IMR-90 (cell line): Measurements from ENCODE around the gene ABCB6. TPM values are rescaled to one million over a fixed set of nuclear protein-coding genes. Genes with fewer than 3 reads are reported as not detected.

Experiments
- ATAC-seq: fragments of 200-7000 bp; cut with Tn5 transposase; 2 replicates; pipeline ENCODE4 v1.9.1; 2020; ENCODE audit warnings: low read depth, mild to moderate bottlenecking, moderate library complexity
- BruUV-seq: library from RNA; stranded (reverse); fragments of 400-500 nt; replicated peaks from 2 replicates; lab custom pipeline; 2021; lab: Mats Ljungman, UMichigan
- CTCF ChIA-PET: fragments of 300-600 bp; formaldehyde crosslinking; extraction: SDS; loops from one replicate; lab custom pipeline; 2021; ENCODE audit warnings: antibody characterized with exemption; lab: Yijun Ruan, JAX
- POLR2A ChIA-PET: fragments of 300-600 bp; sonication (Branson Sonifier 250); formaldehyde crosslinking; loops from one replicate; lab custom pipeline; 2022; ENCODE audit warnings: antibody characterized with exemption; ENCODE audit not compliant: unreplicated experiment; lab: Charles Lee
- DNase-seq: peaks from one replicate; pipeline ENCODE4 v3.0.0; 2013
- H2AFZ ChIP-seq: replicated peaks from 2 replicates; pipeline ENCODE3; 2013; ENCODE audit warnings: low read length, mild to moderate bottlenecking; ENCODE audit not compliant: poor library complexity
- H2AK5ac ChIP-seq: 2 replicates; pipeline ENCODE4 v1.6.1; 2013; ENCODE audit warnings: low read depth, low read length, inconsistent platforms
- H2AK9ac ChIP-seq: replicated peaks from 2 replicates; pipeline ENCODE3; 2013; ENCODE audit warnings: mild to moderate bottlenecking, low read depth, low read length, moderate library complexity; ENCODE audit not compliant: poor library complexity
- H2BK120ac ChIP-seq: 2 replicates; pipeline ENCODE4 v1.6.1; 2013; ENCODE audit warnings: low read depth, low read length, inconsistent platforms
- H2BK15ac ChIP-seq: 3 replicates; pipeline ENCODE4 v1.6.1; 2013; ENCODE audit warnings: low read depth, low read length, inconsistent platforms
- H2BK20ac ChIP-seq: 2 replicates; pipeline ENCODE4 v1.6.1; 2013; ENCODE audit warnings: low read depth, mild to moderate bottlenecking, inconsistent platforms, low read length, moderate library complexity
- H2BK5ac ChIP-seq: 2 replicates; pipeline ENCODE4 v1.6.1; 2013; ENCODE audit warnings: mild to moderate bottlenecking, low read depth, low read length, inconsistent platforms; ENCODE audit not compliant: poor library complexity, severe bottlenecking
- H3K14ac ChIP-seq: replicated peaks from 2 replicates; pipeline ENCODE4 v1.6.1; 2013; ENCODE audit warnings: low read depth, low read length, inconsistent platforms
- H3K18ac ChIP-seq: 2 replicates; pipeline ENCODE4 v1.6.1; 2013; ENCODE audit warnings: low read depth, low read length, control low read depth
- H3K23ac ChIP-seq: 2 replicates; pipeline ENCODE4 v1.6.1; 2013; ENCODE audit warnings: low read depth, low read length, inconsistent platforms
- H3K27ac ChIP-seq: 2 replicates; pipeline ENCODE4 v1.5.1; 2013; ENCODE audit warnings: mild to moderate bottlenecking, control low read depth, low read length; ENCODE audit not compliant: insufficient read depth
- H3K27me3 ChIP-seq: 2 replicates; pipeline ENCODE4 v1.6.1; 2013; ENCODE audit warnings: low read length; ENCODE audit not compliant: control insufficient read depth, insufficient read depth
- H3K36me3 ChIP-seq: 2 replicates; pipeline ENCODE4 v1.6.1; 2013; ENCODE audit warnings: low read length, mixed read lengths; ENCODE audit not compliant: control insufficient read depth, insufficient read depth
- H3K4ac ChIP-seq: 2 replicates; pipeline ENCODE4 v1.6.1; 2013; ENCODE audit warnings: low read depth, low read length, inconsistent platforms
- H3K4me1 ChIP-seq: 2 replicates; pipeline ENCODE4 v1.6.1; 2013; ENCODE audit warnings: low read length, mixed read lengths; ENCODE audit not compliant: control insufficient read depth, insufficient read depth
- H3K4me2 ChIP-seq: 2 replicates; pipeline ENCODE4 v1.6.1; 2013; ENCODE audit warnings: low read depth, mild to moderate bottlenecking, control low read depth, low read length, moderate library complexity
- H3K4me3 ChIP-seq: 2 replicates; pipeline ENCODE4 v1.5.1; 2013; ENCODE audit warnings: low read depth, mild to moderate bottlenecking, control low read depth, low read length, moderate library complexity; ENCODE audit not compliant: insufficient read depth
- H3K56ac ChIP-seq: 2 replicates; pipeline ENCODE4 v1.6.1; 2013; ENCODE audit warnings: low read length, inconsistent platforms; ENCODE audit not compliant: insufficient read depth; ENCODE audit errors: extremely low read depth
- H3K79me1 ChIP-seq, 2 experiments: 2 replicates each; pipeline ENCODE4 v1.6.1; 2013; ENCODE audit warnings: low read length in 2 of 2, inconsistent platforms in 1 of 2, low read depth in 1 of 2
- H3K9ac ChIP-seq: 2 replicates; pipeline ENCODE4 v1.6.1; 2013; ENCODE audit warnings: low read depth, low read length, control low read depth
- H3K9me1 ChIP-seq: 2 replicates; pipeline ENCODE4 v1.6.1; 2013; ENCODE audit warnings: low read length, inconsistent platforms; ENCODE audit not compliant: insufficient read depth
- H3K9me3 ChIP-seq: 2 replicates; pipeline ENCODE4 v1.6.1; 2013; ENCODE audit warnings: low read length; ENCODE audit not compliant: control insufficient read depth, insufficient read depth
- H4K20me1 ChIP-seq: 2 replicates; pipeline ENCODE4 v1.6.1; 2013; ENCODE audit warnings: low read length, inconsistent platforms; ENCODE audit not compliant: insufficient read depth
- H4K5ac ChIP-seq: 2 replicates; pipeline ENCODE4 v1.6.1; 2013; ENCODE audit warnings: mild to moderate bottlenecking, low read depth, low read length, control low read depth
- H4K8ac ChIP-seq, 2 experiments: 2 replicates each; pipeline ENCODE4 v1.6.1; 2013; ENCODE audit warnings: low read depth in 2 of 2, low read length in 2 of 2, control low read depth in 1 of 2, inconsistent platforms in 1 of 2
- H4K91ac ChIP-seq: 2 replicates; pipeline ENCODE4 v1.6.1; 2013; ENCODE audit warnings: low read depth, low read length, inconsistent platforms; ENCODE audit not compliant: insufficient read depth
- CEBPB ChIP-seq: IDR thresholded peaks from 2 replicates; pipeline ENCODE4 v1.6.1; 2012; ENCODE audit warnings: low read depth, low read length, improper control_type of control experiment
- ELK1 ChIP-seq: fragments of 150-350 bp; IDR thresholded peaks from 2 replicates; pipeline ENCODE4 v1.6.1; 2016; ENCODE audit warnings: low read depth, mild to moderate bottlenecking, low read length, moderate library complexity, borderline replicate concordance
- FOS ChIP-seq: fragments of 150-350 bp; IDR thresholded peaks from 2 replicates; pipeline ENCODE4 v1.6.1; 2016; ENCODE audit warnings: low read depth, low read length
- MAFK ChIP-seq: IDR thresholded peaks from 2 replicates; pipeline ENCODE4 v1.6.1; 2012; ENCODE audit warnings: low read depth, low read length, improper control_type of control experiment
- POLR2A ChIP-seq: IDR thresholded peaks from 2 replicates; pipeline ENCODE4 v1.6.1; 2012; ENCODE audit warnings: mild to moderate bottlenecking, low read depth, low read length
- RAD21 ChIP-seq: IDR thresholded peaks from 2 replicates; pipeline ENCODE4 v1.6.1; 2012; ENCODE audit warnings: low read length, improper control_type of control experiment
- WGBS, 2 experiments: methylation state at CpG; one replicate each; pipeline versions ENCODE4 v1.1.5 to v1.1.7; 2013; ENCODE audit warnings: missing lambda C conversion rate in 2 of 2; ENCODE audit not compliant: insufficient read length in 1 of 2; ENCODE audit errors: extremely low coverage in 2 of 2; 5-methylcytosine and 5-hydroxymethylcytosine counted together
- dilution Hi-C: fragments of 300-500 bp; cut with HindIII; formaldehyde crosslinking; loops from one replicate; pipeline ENCODE4 v1.14.3; 2018; ENCODE audit warnings: low sequenced_read_pairs; ENCODE audit not compliant: unreplicated experiment
- in situ Hi-C: fragments of 300-500 bp; cut with MboI; formaldehyde crosslinking; loops from 3 replicates; pipeline ENCODE4 v1.14.3; 2019; ENCODE audit warnings: low sequenced_read_pairs, inconsistent platforms, mixed read lengths
- intact Hi-C: fragments of 100-400 bp; cut with micrococcal nuclease; formaldehyde crosslinking; loops from 2 replicates; pipeline ENCODE4 v1.10.0; 2022
- polyA plus RNA-seq, 3 experiments: library from polyadenylated mRNA; depleted of rRNA; stranded (reverse); fragments of >200 nt; gene quantifications; 2 replicates each; pipeline ENCODE4 v1.2.3, GENCODE V29; 2012; ENCODE audit warnings: low replicate concordance in 1 of 3
- total RNA-seq: library from RNA; depleted of rRNA; stranded (reverse); fragments of >200 nt; gene quantifications from 2 replicates; pipeline ENCODE4 v1.2.3, GENCODE V29; 2012
- TF ChIP-seq, protein P1 (sequence below): conservative IDR thresholded peaks from 2 replicates; pipeline ENCODE4 v1.5.1; 2012; ENCODE audit warnings: mild to moderate bottlenecking, low read depth, low read length, improper control_type of control experiment
- TF ChIP-seq, protein P2 (sequence below): fragments of 150-350 bp; IDR thresholded peaks from 2 replicates; pipeline ENCODE4 v1.6.1; 2017; ENCODE audit warnings: mild to moderate bottlenecking, antibody characterized with exemption, low read length, low read depth

ABCB6 gene
- total and polyA plus RNA-seq, 2 of the 4 experiments (the other 2 are of a cell fraction) = 12.5 to 24.7 TPM

- Histone ChIP-seq H3K4ac (no peak overlapping the region), H2AK5ac (no peak overlapping the region), H3K4me2 (no peak overlapping the region), H3K23ac (no peak overlapping the region), H3K56ac (no peak overlapping the region), H3K14ac (no peak overlapping the region), H3K4me3 (no peak overlapping the region), H2BK5ac (no peak overlapping the region), H3K27me3 (no peaks in the 10 kb centered on the region), H4K5ac (no peak overlapping the region), H3K4me1 (peaks cover 5% of the 10 kb centered on the region), H3K9me1 (peaks cover 9% of the 10 kb centered on the region), H4K20me1 (peaks cover 9% of the 10 kb centered on the region), H4K91ac (no peak overlapping the region), H2AK9ac (peak overlapping the region; percentile 5), H3K18ac (no peak overlapping the region), H2BK15ac (no peak overlapping the region), H3K36me3 (peaks cover 59% of the 10 kb centered on the region), H2BK20ac (no peak overlapping the region), H3K9me3 (no peaks in the 10 kb centered on the region), H2BK120ac (no peak overlapping the region), H3K27ac (no peak overlapping the region), H3K79me1 (peaks cover 8 to 31% of the 10 kb centered on the region in 2 experiments; a peak in 3 of 4 replicates), H3K9ac (no peak overlapping the region), H2AFZ (no peak overlapping the region), H4K8ac (no peak overlapping the region)
- DNase-seq (no peak), ATAC-seq (no peak)
- dilution Hi-C loops = no loop called here
- TF ChIP-seq FOS (no peak), RAD21 (no peak), MAFK (no peak), POLR2A (no peak), CEBPB (no peak), ELK1 (no peak)
- TF ChIP-seq, protein P1, sequence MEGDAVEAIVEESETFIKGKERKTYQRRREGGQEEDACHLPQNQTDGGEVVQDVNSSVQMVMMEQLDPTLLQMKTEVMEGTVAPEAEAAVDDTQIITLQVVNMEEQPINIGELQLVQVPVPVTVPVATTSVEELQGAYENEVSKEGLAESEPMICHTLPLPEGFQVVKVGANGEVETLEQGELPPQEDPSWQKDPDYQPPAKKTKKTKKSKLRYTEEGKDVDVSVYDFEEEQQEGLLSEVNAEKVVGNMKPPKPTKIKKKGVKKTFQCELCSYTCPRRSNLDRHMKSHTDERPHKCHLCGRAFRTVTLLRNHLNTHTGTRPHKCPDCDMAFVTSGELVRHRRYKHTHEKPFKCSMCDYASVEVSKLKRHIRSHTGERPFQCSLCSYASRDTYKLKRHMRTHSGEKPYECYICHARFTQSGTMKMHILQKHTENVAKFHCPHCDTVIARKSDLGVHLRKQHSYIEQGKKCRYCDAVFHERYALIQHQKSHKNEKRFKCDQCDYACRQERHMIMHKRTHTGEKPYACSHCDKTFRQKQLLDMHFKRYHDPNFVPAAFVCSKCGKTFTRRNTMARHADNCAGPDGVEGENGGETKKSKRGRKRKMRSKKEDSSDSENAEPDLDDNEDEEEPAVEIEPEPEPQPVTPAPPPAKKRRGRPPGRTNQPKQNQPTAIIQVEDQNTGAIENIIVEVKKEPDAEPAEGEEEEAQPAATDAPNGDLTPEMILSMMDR = no peak
- TF ChIP-seq, protein P2, sequence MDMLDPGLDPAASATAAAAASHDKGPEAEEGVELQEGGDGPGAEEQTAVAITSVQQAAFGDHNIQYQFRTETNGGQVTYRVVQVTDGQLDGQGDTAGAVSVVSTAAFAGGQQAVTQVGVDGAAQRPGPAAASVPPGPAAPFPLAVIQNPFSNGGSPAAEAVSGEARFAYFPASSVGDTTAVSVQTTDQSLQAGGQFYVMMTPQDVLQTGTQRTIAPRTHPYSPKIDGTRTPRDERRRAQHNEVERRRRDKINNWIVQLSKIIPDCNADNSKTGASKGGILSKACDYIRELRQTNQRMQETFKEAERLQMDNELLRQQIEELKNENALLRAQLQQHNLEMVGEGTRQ = no peak
- CTCF ChIA-PET = no interaction called here
- no TSS peak for BruUV-seq
- WGBS, 2 experiments = no CpG with 5 or more reads among the region's 8 CpGs
- in situ Hi-C loops = no loop called here
- intact Hi-C loops = no loop called here
- POLR2A ChIA-PET = no interaction called here
Measured at GRCh38 chr2:219213026-219213415, 5.7 kb downstream of the ABCB6 start.
